ENCODE measurements around the gene METTL16. TPM values are rescaled to one million over a fixed set of nuclear protein-coding genes. Genes with fewer than 3 reads are reported as not detected.

The METTL16 gene
- total RNA-seq, 4 donors from 2014 or later: 30.4 to 48.9 (median 44.7) TPM

- Histone ChIP-seq H3K27me3 (no peaks in the 10 kb centered on the region), H3K9me3 (no peaks in the 10 kb centered on the region), H3K36me3 (peaks cover 6 to 12% of the 10 kb centered on the region in 2 donors), H3K27ac (peak overlapping the region; percentile 22 to 96 (median 95)), H3K4me3 (replicated peaks in 1 of 3) (no peak overlapping the region), H3K4me1 (peaks cover 48 to 58% of the 10 kb centered on the region in 2 donors)
- 77% methylated on average over 18 of the region's 18 CpGs for WGBS, 2 donors
- TF ChIP-seq CTCF (IDR thresholded peaks at IDR 0.05) (no peak), POLR2A (IDR thresholded peaks at IDR 0.05) (no peak)
- no peak for DNase-seq
- intact Hi-C loops (cut with DNase I): no loop called here
These were observed 120.0 kb downstream of the METTL16 start for GRCh38 chr17:2391597-2392251.

GRCh38 chr17:2390199-2390836 lies 121.4 kb downstream of the METTL16 start:
- WGBS, 2 donors: 79 to 84% methylated on average over 9 to 12 of the region's 12 CpGs
- Histone ChIP-seq H3K9me3 (no peaks in the 10 kb centered on the region), H3K27ac (peak overlapping the region in 1 of 3 donors; percentile 95), H3K4me1 (peaks cover 48 to 57% of the 10 kb centered on the region in 2 donors), H3K36me3 (peaks cover 6 to 12% of the 10 kb centered on the region in 2 donors), H3K27me3 (no peaks in the 10 kb centered on the region), H3K4me3 (replicated peaks in 1 of 3) (no peak overlapping the region)
- DNase-seq: no peak
- TF ChIP-seq POLR2A (IDR thresholded peaks at IDR 0.05): no peak
- no peak for TF ChIP-seq CTCF (IDR thresholded peaks at IDR 0.05)
- intact Hi-C loops (cut with DNase I): no loop called here

GRCh38 chr17:2388683-2389055 lies 123.0 kb downstream of the METTL16 start:
- Histone ChIP-seq H3K4me1 (peaks cover 36 to 44% of the 10 kb centered on the region in 2 donors), H3K9me3 (no peaks in the 10 kb centered on the region), H3K36me3 (peaks cover 6 to 12% of the 10 kb centered on the region in 2 donors), H3K27me3 (no peaks in the 10 kb centered on the region), H3K27ac (peak overlapping the region in 1 of 3 donors; percentile 46), H3K4me3 (replicated peaks in 1 of 3) (no peak overlapping the region)
- no peak for DNase-seq
- intact Hi-C loops (cut with DNase I): no loop called here
- WGBS, 2 donors: 93 to 95% methylated on average over 15 of the region's 15 CpGs
- TF ChIP-seq CTCF (IDR thresholded peaks at IDR 0.05) (no peak), POLR2A (IDR thresholded peaks at IDR 0.05) (no peak)

GRCh38 chr17:2388020-2388682 lies 123.5 kb downstream of the METTL16 start:
- no peaks in the 10 kb centered on the region for H3K9me3 ChIP-seq
- intact Hi-C loops (cut with DNase I): no loop called here
- WGBS, 2 donors: 89 to 91% methylated on average over 21 of the region's 21 CpGs
- no peak for DNase-seq
- H3K4me3 ChIP-seq (replicated peaks in 1 of 3): no peak overlapping the region
- peaks cover 6 to 12% of the 10 kb centered on the region in 2 donors for H3K36me3 ChIP-seq
- no peaks in the 10 kb centered on the region for H3K27me3 ChIP-seq
- peaks cover 36 to 44% of the 10 kb centered on the region in 2 donors for H3K4me1 ChIP-seq
- TF ChIP-seq CTCF (IDR thresholded peaks at IDR 0.05) (no peak), POLR2A (IDR thresholded peaks at IDR 0.05) (no peak)
- H3K27ac ChIP-seq: peak overlapping the region in 2 of 3 donors; percentile 92 to 97

All from thyroid gland (tissue), 4 donors.